ENCODE measurements around the gene SDK1. TPM values are rescaled to one million over a fixed set of nuclear protein-coding genes. Genes with fewer than 3 reads are reported as not detected.

SDK1 gene
- total and polyA plus RNA-seq, 2 of the 8 experiments (the other 6 are each of a cell fraction or from before 2014, with no cell fraction given), result 3.3 to 7.2 TPM

DNA sequence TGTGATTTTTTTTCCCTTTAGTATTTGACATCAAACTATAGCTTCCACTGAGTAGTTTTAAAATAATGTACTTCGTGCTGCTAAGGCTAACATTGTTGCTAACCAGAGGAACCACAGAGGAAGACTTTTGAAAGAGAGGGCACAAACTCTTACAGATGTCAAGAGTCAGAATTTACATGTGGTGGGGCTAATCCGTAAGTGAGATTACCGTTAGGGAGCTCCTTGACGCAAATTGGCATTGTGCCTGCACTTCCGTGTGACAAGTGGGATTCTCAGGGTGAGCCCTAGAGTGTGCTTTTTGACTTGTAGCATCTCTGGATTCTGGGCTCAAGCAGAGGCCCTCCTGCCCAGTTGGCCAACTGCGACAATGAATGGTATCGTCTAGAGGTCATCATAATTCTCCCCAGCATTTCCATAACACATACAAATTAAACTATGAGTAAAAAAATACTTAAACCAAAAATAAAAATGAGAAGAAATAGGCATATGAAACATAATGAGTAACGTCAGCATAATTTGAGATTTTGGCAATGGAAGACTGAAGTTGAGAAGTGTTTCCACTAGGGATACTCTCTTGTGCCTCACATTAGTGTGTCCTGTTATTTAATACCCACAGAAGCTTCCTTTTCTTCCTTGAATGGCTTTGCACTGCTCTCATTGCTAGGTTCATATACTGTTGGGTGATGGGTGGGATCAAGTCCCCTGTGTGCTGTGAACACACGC lies 164.0 kb downstream of the SDK1 start:
- TF ChIP-seq CTBP2 (IDR thresholded peaks at IDR 0.05; ENCODE audit: borderline replicate concordance, insufficient read depth, insufficient read length, low read length) (no peak), POLR2A (IDR thresholded peaks at IDR 0.05; ENCODE audit: control extremely low read depth in 1 of 2, low read depth in 2 of 2, low read length in 2 of 2) (no peak), SUZ12 (IDR thresholded peaks at IDR 0.05; ENCODE audit: low read length) (no peak), CHD1 (IDR thresholded peaks at IDR 0.05; ENCODE audit: low read depth, low read length) (no peak), KDM4A (IDR thresholded peaks at IDR 0.05; ENCODE audit: low read depth, low read length, severe bottlenecking) (no peak), BRCA1 (IDR thresholded peaks at IDR 0.05; ENCODE audit: low read depth, low read length) (no peak), BCL11A (IDR thresholded peaks at IDR 0.05; ENCODE audit: low read depth in 2 of 2, low read length in 2 of 2) (no peak), RFX5 (IDR thresholded peaks at IDR 0.05; ENCODE audit: borderline replicate concordance, low read depth, low read length) (no peak)
- TF ChIP-seq, protein P1, sequence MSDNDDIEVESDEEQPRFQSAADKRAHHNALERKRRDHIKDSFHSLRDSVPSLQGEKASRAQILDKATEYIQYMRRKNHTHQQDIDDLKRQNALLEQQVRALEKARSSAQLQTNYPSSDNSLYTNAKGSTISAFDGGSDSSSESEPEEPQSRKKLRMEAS (IDR thresholded peaks at IDR 0.05), result no peak
- TF ChIP-seq, protein P2, sequence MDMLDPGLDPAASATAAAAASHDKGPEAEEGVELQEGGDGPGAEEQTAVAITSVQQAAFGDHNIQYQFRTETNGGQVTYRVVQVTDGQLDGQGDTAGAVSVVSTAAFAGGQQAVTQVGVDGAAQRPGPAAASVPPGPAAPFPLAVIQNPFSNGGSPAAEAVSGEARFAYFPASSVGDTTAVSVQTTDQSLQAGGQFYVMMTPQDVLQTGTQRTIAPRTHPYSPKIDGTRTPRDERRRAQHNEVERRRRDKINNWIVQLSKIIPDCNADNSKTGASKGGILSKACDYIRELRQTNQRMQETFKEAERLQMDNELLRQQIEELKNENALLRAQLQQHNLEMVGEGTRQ (IDR thresholded peaks at IDR 0.05; ENCODE audit: low read length), result no peak
- H2BK20ac ChIP-seq (ENCODE audit: low read length), result no peak overlapping the region
- no peak overlapping the region for H3K27ac ChIP-seq (ENCODE audit: low read depth, low read length)
- H3K9me3 ChIP-seq (ENCODE audit: insufficient read depth in 2 of 2, low read depth in 1 of 2, low read length in 1 of 2), result no peaks in the 10 kb centered on the region
- 95% methylated on average over 9 of the region's 9 CpGs; no CpG with 5 or more reads in 1 of the 2 experiments for WGBS, 2 experiments (ENCODE audit: extremely low coverage in 1 of 2, insufficient coverage in 1 of 2, insufficient read length in 1 of 2, insufficient replicate concordance in 2 of 2, low coverage in 1 of 2, low lambda C conversion rate in 2 of 2, missing lambda C conversion rate in 1 of 2)
- CTCF ChIA-PET (ENCODE audit: partially characterized antibody), result interaction anchor here (1.9 kb wide), 1 partner anchor 27 kb away, joined by 3 read pairs; no protein-coding TSS in a partner anchor
- no peak overlapping the region for H2BK120ac ChIP-seq (replicated peaks; ENCODE audit: low read depth, low read length)
- no peak overlapping the region for H3K23ac ChIP-seq (ENCODE audit: insufficient read length)
- no peaks in the 10 kb centered on the region for H3K79me1 ChIP-seq (ENCODE audit: low read depth, low read length)
- H3K79me2 ChIP-seq (ENCODE audit: control insufficient read depth in 1 of 2, insufficient read depth in 2 of 2, low read length in 2 of 2), result no peaks in the 10 kb centered on the region
- H3K36me3 ChIP-seq (ENCODE audit: control insufficient read depth in 2 of 4, insufficient read depth in 4 of 4, low read length in 3 of 4), result no peaks in the 10 kb centered on the region
- H3K23me2 ChIP-seq (ENCODE audit: low read depth, low read length), result no peaks in the 10 kb centered on the region; the same call in 1 of the 2 replicates
- no peak overlapping the region for H2BK15ac ChIP-seq (ENCODE audit: low read length)
- no peak for DNase-seq (ENCODE audit: low read depth in 1 of 2, low spot score in 2 of 2)
- H4K8ac ChIP-seq (ENCODE audit: extremely low read depth, insufficient read depth, low read length), result no peak overlapping the region
- H2BK12ac ChIP-seq (ENCODE audit: low read depth, low read length), result no peak overlapping the region
- H3K4me3 ChIP-seq (ENCODE audit: extremely low read depth in 1 of 4, insufficient read depth in 2 of 4, low read depth in 3 of 4, low read length in 4 of 4), result no peak overlapping the region
- no peaks in the 10 kb centered on the region for H3K27me3 ChIP-seq (replicated peaks in 1 of 4; ENCODE audit: control insufficient read depth in 3 of 4, extremely low read depth in 1 of 4, insufficient read depth in 3 of 4, low read length in 3 of 4)
- H4K20me1 ChIP-seq (replicated peaks in 1 of 2; ENCODE audit: control insufficient read depth in 1 of 2, insufficient read depth in 2 of 2, low read length in 2 of 2), result no peaks in the 10 kb centered on the region
- no peak overlapping the region for H2AFZ ChIP-seq (ENCODE audit: low read length)
- no peak for FAIRE-seq
- POLR2A ChIA-PET (ENCODE audit: partially characterized antibody), result interaction anchor here (0.5 kb wide), 1 partner anchor 816 kb away, joined by 4 read pairs; no protein-coding TSS in a partner anchor
- no peak overlapping the region for H2AK5ac ChIP-seq (ENCODE audit: low read depth, low read length)
- no peak overlapping the region for H3K9ac ChIP-seq (replicated peaks in 1 of 4; ENCODE audit: extremely low read depth in 1 of 4, low read depth in 3 of 4, low read length in 3 of 4)
- H4K5ac ChIP-seq (ENCODE audit: insufficient read length, low read depth, low read length), result no peak overlapping the region
- H3K18ac ChIP-seq (ENCODE audit: extremely low read depth, low read length), result no peak overlapping the region
- no peak overlapping the region for H4K91ac ChIP-seq (replicated peaks; ENCODE audit: insufficient read length, low read length)
- H3K4me2 ChIP-seq (ENCODE audit: insufficient read depth in 1 of 2, low read depth in 2 of 2, low read length in 2 of 2), result no peak overlapping the region
- H3K56ac ChIP-seq (replicated peaks; ENCODE audit: insufficient read length, low read depth, low read length), result no peak overlapping the region
- H3K4ac ChIP-seq (replicated peaks; ENCODE audit: insufficient read length, low read depth, low read length), result no peak overlapping the region
- no peak overlapping the region for H2BK5ac ChIP-seq (ENCODE audit: low read depth, low read length)
- no peaks in the 10 kb centered on the region for H3K4me1 ChIP-seq (replicated peaks in 1 of 4; ENCODE audit: control insufficient read depth in 3 of 4, insufficient read depth in 4 of 4, low read length in 3 of 4)
- H3K14ac ChIP-seq (ENCODE audit: insufficient read length), result no peak overlapping the region
